ENCODE data around the gene GLTP.
"Not testable (repeated sequence)": the region's sequence is repeated elsewhere in the genome, so short reads cannot be mapped to it uniquely, and the experiment has no call there.

Gene GLTP

DNA sequence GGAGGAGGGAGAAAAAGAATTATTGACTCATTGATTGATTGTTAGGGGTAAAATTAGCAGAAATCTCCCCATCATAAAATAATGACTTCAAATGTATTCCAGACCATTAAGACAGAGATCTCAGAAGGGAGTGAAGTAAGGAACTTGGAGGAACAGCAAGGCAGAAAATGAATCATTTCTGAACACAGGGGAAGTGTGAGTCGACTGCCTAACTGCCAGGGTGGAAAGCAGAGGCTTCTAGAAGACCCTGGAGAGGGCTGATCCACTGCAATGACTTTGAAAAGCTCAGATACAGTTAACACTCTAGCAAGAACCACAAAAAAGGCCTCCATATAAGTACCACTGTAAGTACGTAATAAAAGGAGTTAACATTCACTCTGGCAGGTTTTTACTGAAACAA lies 9.7 kb downstream of the GLTP start:
- H3K4me3 ChIP-seq (ENCODE audit: low read depth, low read length), result no peak overlapping the region
- no peak for DNase-seq (ENCODE audit: low read depth)
- TF ChIP-seq CTCF (IDR thresholded peaks at IDR 0.05; ENCODE audit: low read depth, low read length, missing control alignments), result no peak

DNA sequence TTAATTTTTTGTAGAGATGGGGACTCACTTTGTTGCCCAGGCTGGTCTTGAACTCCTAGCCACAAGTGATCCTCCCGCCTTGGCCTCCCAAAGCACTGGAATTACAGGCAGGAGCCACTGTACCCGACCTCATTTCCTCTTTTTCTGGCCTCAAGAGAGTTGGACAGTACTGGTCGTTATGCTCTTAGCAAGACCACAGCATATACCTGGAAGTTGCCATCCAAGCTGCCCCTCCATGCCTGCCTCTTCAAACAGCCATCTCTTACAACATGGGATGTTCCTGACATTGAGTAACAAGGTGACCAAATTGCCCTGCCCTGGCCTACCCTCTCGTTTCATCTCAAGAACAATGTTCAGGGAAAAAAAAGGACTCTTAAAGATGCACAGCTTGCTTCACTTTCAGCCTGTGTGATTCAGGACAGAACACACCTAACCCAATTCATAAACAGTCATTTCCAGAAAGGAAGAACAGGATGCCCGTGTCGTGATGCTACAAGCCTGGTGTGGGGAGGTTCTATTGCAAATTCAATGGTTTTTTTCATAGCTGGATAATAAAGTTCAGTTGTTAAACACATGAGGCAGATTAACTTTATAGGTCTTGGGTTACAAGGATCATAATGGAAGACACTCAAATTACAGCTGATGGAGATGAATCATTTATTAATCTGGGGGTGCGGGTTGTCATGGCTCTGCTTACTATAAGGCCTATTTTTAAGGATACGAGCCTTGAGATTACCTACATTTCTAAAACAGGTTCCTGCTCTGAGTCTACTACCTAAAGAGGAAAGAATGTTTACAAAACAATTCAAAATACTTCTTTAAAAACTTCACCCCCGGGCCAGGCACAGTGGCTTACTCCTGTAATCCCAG lies 11.9 kb downstream of the GLTP start:
- TF ChIP-seq CTCF (IDR thresholded peaks at IDR 0.05; ENCODE audit: low read depth, low read length, missing control alignments), result no peak
- no peak overlapping the region for H3K4me3 ChIP-seq (ENCODE audit: low read depth, low read length)
- no peak for DNase-seq (ENCODE audit: low read depth)

DNA sequence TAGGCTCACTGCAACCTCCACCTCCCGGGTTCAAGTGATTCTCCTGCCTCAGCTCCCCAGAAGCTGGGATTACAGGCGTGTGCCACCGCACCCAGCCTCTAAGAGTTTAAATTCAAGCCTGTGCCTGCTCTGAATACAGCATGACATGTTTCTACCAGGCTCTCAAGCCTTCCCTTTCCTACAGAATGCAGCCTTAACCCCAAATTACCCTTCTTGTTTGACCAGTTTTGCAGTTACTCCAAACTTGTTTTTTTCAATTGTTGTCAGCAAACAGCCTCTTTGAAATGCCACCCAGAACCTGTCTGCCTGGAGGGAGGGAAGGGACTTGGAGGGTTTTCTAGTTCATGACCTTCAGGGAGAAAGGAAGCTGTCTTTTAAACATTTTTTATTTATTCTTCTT lies 15.4 kb downstream of the GLTP start:
- H3K4me3 ChIP-seq (ENCODE audit: low read depth, low read length), result no peak overlapping the region
- DNase-seq (ENCODE audit: low read depth), result no peak
- TF ChIP-seq CTCF (IDR thresholded peaks at IDR 0.05; ENCODE audit: low read depth, low read length, missing control alignments), result no peak

GRCh38 chr12:109863847-109864712 lies 16.3 kb downstream of the GLTP start:
- no peak overlapping the region for H3K4me3 ChIP-seq (ENCODE audit: low read depth, low read length)
- TF ChIP-seq CTCF (IDR thresholded peaks at IDR 0.05; ENCODE audit: low read depth, low read length, missing control alignments), result no peak
- DNase-seq (ENCODE audit: low read depth), result no peak

GRCh38 chr12:109862491-109862890 lies 17.9 kb downstream of the GLTP start:
- not testable (repeated sequence) for DNase-seq (ENCODE audit: low read depth); H3K4me3 ChIP-seq (ENCODE audit: low read depth, low read length)

GRCh38 chr12:109861689-109862314 lies 18.5 kb downstream of the GLTP start:
- H3K4me3 ChIP-seq (ENCODE audit: low read depth, low read length), result no peak overlapping the region
- no peak for DNase-seq (ENCODE audit: low read depth)
- TF ChIP-seq CTCF (IDR thresholded peaks at IDR 0.05; ENCODE audit: low read depth, low read length, missing control alignments), result no peak

- no peak overlapping the region for H3K4me3 ChIP-seq (ENCODE audit: low read depth, low read length)
- no peak for TF ChIP-seq CTCF (IDR thresholded peaks at IDR 0.05; ENCODE audit: low read depth, low read length, missing control alignments)
- DNase-seq (ENCODE audit: low read depth), result no peak
Observed at GRCh38 chr12:109860977-109861376, 19.4 kb downstream of the GLTP start.

Data from GM12864 (cell line).